SHP77 treated with DMSO at 0.1 percent for 48 hours (cell line): Measurements from ENCODE around the gene CTNNA3.
"Not testable (repeated sequence)": the region's sequence is repeated elsewhere in the genome, so short reads cannot be mapped to it uniquely, and the experiment has no call there.

Experiments used
- DNase-seq: peaks from one replicate; lab custom pipeline; 2025; lab: John Stamatoyannopoulos, UW

The CTNNA3 gene

DNA sequence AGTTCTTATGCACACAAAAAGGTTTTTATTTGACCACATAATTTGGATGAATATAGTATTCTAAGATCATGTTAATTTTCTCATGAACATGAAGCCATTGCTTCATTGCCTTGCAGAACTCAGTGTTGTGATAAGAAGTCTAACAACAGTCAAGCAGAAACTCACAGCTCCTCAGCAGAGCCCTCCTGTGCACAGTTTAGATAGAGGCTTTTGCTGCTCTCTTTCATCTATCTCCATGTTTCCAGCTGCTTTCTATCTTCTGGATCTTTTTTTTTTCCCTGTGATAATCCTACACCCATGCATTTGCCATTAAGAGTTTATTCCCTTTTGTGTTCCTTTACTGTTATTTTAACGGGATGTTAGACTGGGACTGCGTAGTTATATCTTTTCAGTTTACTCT lies 1327.8 kb downstream of the CTNNA3 start:
- DNase-seq = no peak

DNA sequence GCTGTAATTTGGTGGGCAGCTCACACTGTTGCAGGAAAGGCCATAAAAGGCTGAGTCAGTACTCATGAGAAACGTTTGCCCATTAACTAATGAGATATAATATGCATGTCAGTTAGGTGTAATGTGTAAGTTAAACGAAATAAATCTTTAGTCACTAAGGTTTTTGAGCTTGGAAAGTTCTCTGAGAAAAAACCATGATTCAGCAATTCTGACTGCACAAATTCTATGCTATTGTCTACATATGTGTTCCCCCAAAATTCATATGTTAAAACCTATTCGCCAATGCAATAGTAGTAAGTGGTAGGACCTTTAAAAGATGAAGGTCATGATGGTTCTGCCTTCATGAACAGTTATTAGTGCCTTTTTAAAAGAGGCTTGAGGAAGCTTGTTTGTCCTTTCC lies 1329.8 kb downstream of the CTNNA3 start:
- no peak for DNase-seq

GRCh38 chr10:66365686-66366085 lies 1330.3 kb downstream of the CTNNA3 start:
- DNase-seq = no peak

GRCh38 chr10:66362522-66362921 lies 1333.5 kb downstream of the CTNNA3 start:
- no peak for DNase-seq

GRCh38 chr10:66353822-66354221 lies 1342.2 kb downstream of the CTNNA3 start:
- DNase-seq = not testable (repeated sequence)

DNA sequence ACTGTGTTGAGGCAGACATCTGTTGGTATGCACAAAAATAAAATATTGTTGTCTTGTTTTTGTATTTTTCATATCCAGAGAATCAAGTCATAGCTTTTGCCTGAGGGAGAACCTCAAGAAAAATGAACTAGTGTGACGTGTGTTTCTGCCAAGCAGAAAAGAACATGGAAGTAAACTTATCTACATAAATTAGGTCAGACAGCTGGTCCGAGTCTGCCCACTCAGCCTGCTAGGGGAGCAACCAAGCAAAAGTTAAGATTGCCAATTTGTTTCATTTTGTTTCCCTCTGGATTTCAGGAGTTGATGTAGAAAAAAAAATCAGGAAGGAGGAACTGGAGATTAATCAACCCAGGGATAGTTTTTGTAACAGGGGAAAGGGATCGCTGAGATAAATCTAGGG lies 1342.6 kb downstream of the CTNNA3 start:
- no peak for DNase-seq

- no peak for DNase-seq
Measured at GRCh38 chr10:66350622-66351399, 1345.2 kb downstream of the CTNNA3 start.

- DNase-seq = no peak
Measured at GRCh38 chr10:66349726-66350125, 1346.3 kb downstream of the CTNNA3 start.

DNA sequence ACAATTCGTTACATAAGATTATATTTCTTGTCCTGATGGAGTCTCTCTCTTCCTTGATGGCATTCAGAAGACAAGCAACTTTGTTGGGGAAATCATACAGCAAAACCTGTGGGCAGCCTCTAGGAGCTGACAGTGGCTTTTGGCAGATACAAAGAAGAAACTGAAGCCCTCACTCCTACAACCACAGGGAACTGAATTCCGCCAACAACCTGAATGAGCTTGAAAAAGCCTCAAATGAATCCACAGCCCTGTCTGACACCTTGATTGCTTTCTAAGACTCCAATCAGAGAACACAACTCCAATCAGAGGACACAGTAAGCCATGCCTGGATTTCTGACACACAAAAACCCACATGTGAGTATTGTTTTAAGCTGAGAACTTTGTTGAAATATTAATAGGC lies 1346.9 kb downstream of the CTNNA3 start:
- no peak for DNase-seq

GRCh38 chr10:66337211-66337610 lies 1358.8 kb downstream of the CTNNA3 start:
- DNase-seq = no peak

- no peak for DNase-seq
Measured at GRCh38 chr10:66336791-66337190, 1359.2 kb downstream of the CTNNA3 start.

- not testable (repeated sequence) for DNase-seq
Measured at GRCh38 chr10:66335753-66336152, 1360.2 kb downstream of the CTNNA3 start.

DNA sequence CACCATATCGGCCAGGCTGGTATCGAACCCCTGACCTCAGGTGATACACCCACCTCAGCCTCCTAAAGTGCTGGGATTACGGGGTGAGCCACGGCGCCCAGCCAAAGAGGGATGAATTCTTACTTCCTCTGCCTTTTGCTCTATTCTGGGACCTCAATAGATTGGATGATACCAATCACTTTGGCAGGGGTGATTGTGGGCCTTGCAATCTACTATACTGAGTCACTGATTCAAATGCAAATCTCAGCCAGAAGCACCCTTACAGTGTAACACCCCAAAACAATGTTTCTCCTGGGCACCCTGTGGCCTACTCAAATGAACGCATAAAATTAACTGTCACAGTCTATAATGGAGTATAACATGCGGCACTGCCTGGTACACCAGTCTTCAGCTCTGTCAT lies 1366.8 kb downstream of the CTNNA3 start:
- DNase-seq = no peak

DNA sequence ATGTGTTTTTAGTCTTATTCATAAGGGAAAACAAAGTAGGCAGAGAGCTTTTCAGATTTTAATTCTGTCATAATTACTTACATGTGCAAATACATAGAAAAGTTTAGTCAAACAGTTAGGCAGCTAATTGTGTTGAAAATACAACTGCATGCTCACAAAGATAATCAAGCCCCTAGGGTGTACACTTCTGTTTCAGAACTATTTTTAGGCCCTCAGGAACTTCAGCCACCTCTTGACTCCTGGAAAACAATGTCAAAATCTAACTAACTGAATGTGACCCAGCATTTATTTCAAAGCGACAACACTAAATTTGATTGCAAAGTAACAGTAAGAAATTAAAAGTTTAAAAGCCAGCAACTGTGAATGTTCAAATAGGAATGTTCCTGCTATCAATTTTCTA lies 1369.1 kb downstream of the CTNNA3 start:
- DNase-seq = no peak

- no peak for DNase-seq
Measured at GRCh38 chr10:66322777-66323176, 1373.2 kb downstream of the CTNNA3 start.

- no peak for DNase-seq
Measured at GRCh38 chr10:66321723-66322665, 1374.0 kb downstream of the CTNNA3 start.

DNA sequence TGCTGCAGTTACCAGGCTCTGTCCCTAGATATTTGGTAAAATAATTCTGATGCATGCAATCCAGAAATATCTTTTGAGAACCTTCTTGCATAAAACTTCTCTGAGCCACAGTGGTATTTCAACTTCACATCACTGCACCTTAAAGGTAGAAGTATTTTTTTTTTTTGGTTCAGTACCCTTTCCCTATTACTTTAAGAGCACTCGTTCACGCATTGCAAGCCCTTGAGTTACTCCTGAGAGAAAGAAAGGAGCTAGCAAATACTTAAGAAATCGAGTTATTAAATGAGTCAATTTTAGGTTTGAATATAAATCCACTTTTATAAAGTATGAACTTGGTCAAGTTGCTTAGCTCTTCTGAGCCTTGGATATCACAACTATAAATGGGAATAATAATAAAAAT lies 1377.2 kb downstream of the CTNNA3 start:
- no peak for DNase-seq

- no peak for DNase-seq
Measured at GRCh38 chr10:66307826-66308225, 1388.2 kb downstream of the CTNNA3 start.

GRCh38 chr10:66301078-66301477 lies 1394.9 kb downstream of the CTNNA3 start:
- no peak for DNase-seq

GRCh38 chr10:66295602-66296001 lies 1400.4 kb downstream of the CTNNA3 start:
- DNase-seq = no peak

DNA sequence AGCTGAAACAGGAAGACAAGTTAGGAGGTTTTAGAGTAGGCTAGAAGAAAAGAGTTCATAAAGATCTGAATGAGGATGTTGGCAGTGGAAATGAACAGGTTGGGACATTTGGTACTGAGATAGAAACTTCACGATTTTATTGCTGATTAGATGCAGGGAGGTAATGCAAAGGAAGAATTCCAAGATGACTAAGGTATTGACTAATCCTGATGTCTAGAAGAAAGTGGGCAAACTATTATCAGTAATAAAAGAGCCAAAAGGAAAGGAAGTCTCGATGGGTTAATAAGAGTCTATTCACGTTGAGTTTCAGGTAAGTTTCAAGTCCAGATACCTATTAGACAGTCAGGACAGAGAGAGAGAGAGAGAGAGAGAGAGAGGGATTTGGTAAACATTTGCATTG lies 1401.5 kb downstream of the CTNNA3 start:
- no peak for DNase-seq

DNA sequence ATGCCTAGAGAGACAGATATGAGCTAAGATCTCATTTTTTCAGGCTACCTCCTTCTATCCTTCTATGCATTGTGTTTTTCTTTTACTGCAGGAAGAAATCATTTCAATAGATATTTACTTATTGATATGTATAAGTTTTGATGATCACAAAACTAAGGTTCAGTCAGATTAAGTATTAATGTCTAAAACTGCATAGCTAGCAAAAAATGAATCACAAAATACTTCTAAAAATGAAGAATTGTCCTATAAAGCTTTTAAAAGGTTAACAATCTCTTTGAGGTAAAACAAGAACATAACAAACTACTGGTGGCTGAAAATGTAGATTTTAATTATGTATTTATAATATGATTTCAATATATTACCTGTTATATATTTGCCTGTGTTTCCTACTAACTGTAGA lies 1403.1 kb downstream of the CTNNA3 start:
- DNase-seq = no peak

- no peak for DNase-seq
Measured at GRCh38 chr10:66292456-66292855, 1403.5 kb downstream of the CTNNA3 start.
